H9 (cell line): ENCODE measurements around the gene TMEM266. TPM values are rescaled to one million over a fixed set of nuclear protein-coding genes. Genes with fewer than 3 reads are reported as not detected.

Source experiments
- DNase-seq: peaks from one replicate; pipeline ENCODE4 v3.0.0-alpha.2; 2017
- H2AFZ ChIP-seq: one replicate; pipeline ENCODE4 v1.6.1; 2013; ENCODE audit warnings: mild to moderate bottlenecking, low read length, control low read depth, moderate library complexity
- H2AK5ac ChIP-seq: 2 replicates; pipeline ENCODE4 v1.6.1; 2013; ENCODE audit warnings: low read length, control low read depth, mixed read lengths; ENCODE audit not compliant: insufficient read length
- H2BK120ac ChIP-seq: one replicate; pipeline ENCODE4 v1.6.1; 2013; ENCODE audit warnings: low read depth, mild to moderate bottlenecking, low read length, control low read depth, inconsistent platforms; ENCODE audit not compliant: poor library complexity, severe bottlenecking
- H2BK12ac ChIP-seq: 2 replicates; pipeline ENCODE4 v1.6.1; 2013; ENCODE audit warnings: low read length, control low read depth, mixed read lengths, low read depth; ENCODE audit not compliant: insufficient read length
- H2BK15ac ChIP-seq: 2 replicates; pipeline ENCODE4 v1.6.1; 2013; ENCODE audit warnings: low read depth, low read length, control low read depth
- H2BK20ac ChIP-seq: one replicate; pipeline ENCODE4 v1.6.1; 2013; ENCODE audit warnings: low read depth, mild to moderate bottlenecking, low read length, control low read depth, inconsistent platforms; ENCODE audit not compliant: poor library complexity, severe bottlenecking
- H2BK5ac ChIP-seq: 2 replicates; pipeline ENCODE4 v1.6.1; 2013; ENCODE audit warnings: low read length, control low read depth, mixed read lengths; ENCODE audit not compliant: insufficient read length
- H3K14ac ChIP-seq: 2 replicates; pipeline ENCODE4 v1.6.1; 2013; ENCODE audit warnings: low read length, control low read depth; ENCODE audit not compliant: insufficient read depth
- H3K18ac ChIP-seq: 2 replicates; pipeline ENCODE4 v1.6.1; 2013; ENCODE audit warnings: low read depth, mild to moderate bottlenecking, mixed read lengths, low read length, control low read depth; ENCODE audit not compliant: insufficient read length
- H3K23ac ChIP-seq: 2 replicates; pipeline ENCODE4 v1.6.1; 2013; ENCODE audit warnings: low read length, control low read depth, mixed read lengths, low read depth; ENCODE audit not compliant: insufficient read length
- H3K23me2 ChIP-seq: 2 replicates; pipeline ENCODE4 v1.6.1; 2013; ENCODE audit warnings: low read depth, mild to moderate bottlenecking, mixed read lengths, low read length, control low read depth; ENCODE audit not compliant: insufficient read length, poor library complexity, severe bottlenecking
- H3K27ac ChIP-seq: 2 replicates; pipeline ENCODE4 v1.5.1; 2013; ENCODE audit warnings: low read length, control low read depth, mixed read lengths, low read depth; ENCODE audit not compliant: insufficient read length
- H3K27me3 ChIP-seq: 2 replicates; pipeline ENCODE4 v1.6.1; 2013; ENCODE audit warnings: low read length, control low read depth, inconsistent platforms; ENCODE audit not compliant: insufficient read depth
- H3K4ac ChIP-seq: 2 replicates; pipeline ENCODE4 v1.6.1; 2013; ENCODE audit warnings: low read depth, mild to moderate bottlenecking, control low read depth, inconsistent platforms, low read length, moderate library complexity
- H3K4me1 ChIP-seq: 2 replicates; pipeline ENCODE4 v1.6.1; 2013; ENCODE audit warnings: low read length, control low read depth, inconsistent platforms; ENCODE audit not compliant: insufficient read depth
- H3K4me2 ChIP-seq: 2 replicates; pipeline ENCODE4 v1.6.1; 2013; ENCODE audit warnings: low read length, control low read depth, mixed read lengths; ENCODE audit not compliant: insufficient read length, insufficient read depth
- H3K56ac ChIP-seq: 2 replicates; pipeline ENCODE4 v1.6.1; 2013; ENCODE audit warnings: low read depth, mild to moderate bottlenecking, mixed read lengths, low read length, control low read depth; ENCODE audit not compliant: insufficient read length
- H3K79me1 ChIP-seq: 2 replicates; pipeline ENCODE4 v1.6.1; 2013; ENCODE audit warnings: low read depth, mild to moderate bottlenecking, moderate library complexity, low read length, control low read depth, inconsistent platforms; ENCODE audit not compliant: insufficient read depth, poor library complexity, severe bottlenecking
- H3K79me2 ChIP-seq: 2 replicates; pipeline ENCODE4 v1.6.1; 2013; ENCODE audit warnings: low read length, control low read depth, inconsistent platforms; ENCODE audit not compliant: insufficient read depth
- H3K9ac ChIP-seq: 2 replicates; pipeline ENCODE4 v1.6.1; 2013; ENCODE audit warnings: low read length, control low read depth, mixed read lengths; ENCODE audit not compliant: insufficient read length; ENCODE audit errors: extremely low read depth
- H3K9me3 ChIP-seq: one replicate; pipeline ENCODE4 v1.6.1; 2013; ENCODE audit warnings: low read depth, low read length, inconsistent platforms; ENCODE audit not compliant: control insufficient read depth
- H3T11ph ChIP-seq: one replicate; pipeline ENCODE4 v1.6.1; 2013; ENCODE audit warnings: mild to moderate bottlenecking, low read length, control low read depth, inconsistent platforms
- H4K20me1 ChIP-seq: one replicate; pipeline ENCODE4 v1.6.1; 2013; ENCODE audit not compliant: control insufficient read depth, insufficient read length, insufficient read depth
- H4K5ac ChIP-seq: 2 replicates; pipeline ENCODE4 v1.6.1; 2013; ENCODE audit warnings: low read depth, mild to moderate bottlenecking, mixed read lengths, low read length, control low read depth; ENCODE audit not compliant: insufficient read length
- H4K8ac ChIP-seq: replicated peaks from 2 replicates; pipeline ENCODE4 v1.6.1; 2013; ENCODE audit warnings: low read length, control low read depth, mixed read lengths, low read depth; ENCODE audit not compliant: insufficient read length
- H4K91ac ChIP-seq: 2 replicates; pipeline ENCODE4 v1.6.1; 2013; ENCODE audit warnings: low read depth, mild to moderate bottlenecking, moderate library complexity, mixed read lengths, low read length, control low read depth; ENCODE audit not compliant: insufficient read length
- H3K27ac Mint-ChIP-seq, 3 experiments: 2 replicates in 2 of 3; 3 replicates in 1 of 3; pipeline ENCODE4 v1.8.0; 2020 to 2021; ENCODE audit warnings: mixed read lengths in 3 of 3, mild to moderate bottlenecking in 1 of 3, moderate library complexity in 1 of 3
- H3K27me3 Mint-ChIP-seq: 2 replicates; pipeline ENCODE4 v1.8.0; 2021; ENCODE audit warnings: low read depth, mild to moderate bottlenecking, moderate library complexity, mixed read lengths
- H3K36me3 Mint-ChIP-seq, 3 experiments: 2 replicates in 2 of 3; 3 replicates in 1 of 3; pipeline ENCODE4 v1.8.0; 2020 to 2021; ENCODE audit warnings: low read depth in 3 of 3, mixed read lengths in 3 of 3; ENCODE audit not compliant: insufficient read depth in 1 of 3
- H3K4me1 Mint-ChIP-seq, 2 experiments: 2 replicates each; pipeline ENCODE4 v1.8.0; 2020; ENCODE audit warnings: mixed read lengths in 2 of 2
- H3K4me3 Mint-ChIP-seq, 2 experiments: 2 replicates in 1 of 2; 3 replicates in 1 of 2; pipeline ENCODE4 v1.8.0; 2020 to 2021; ENCODE audit warnings: mild to moderate bottlenecking in 2 of 2, mixed read lengths in 2 of 2, moderate library complexity in 1 of 2
- H3K9me3 Mint-ChIP-seq, 2 experiments: 2 replicates in 1 of 2; 3 replicates in 1 of 2; pipeline ENCODE4 v1.8.0; 2020; ENCODE audit warnings: mild to moderate bottlenecking in 2 of 2, mixed read lengths in 2 of 2, moderate library complexity in 1 of 2
- WGBS: extraction: QIAGEN DNeasy Blood & Tissue Kit; methylation state at CpG from one replicate; pipeline ENCODE4 v1.1.7; 2013; ENCODE audit warnings: missing lambda C conversion rate, low lambda C conversion rate, mixed read lengths; ENCODE audit not compliant: insufficient read length; ENCODE audit errors: extremely low coverage; 5-methylcytosine and 5-hydroxymethylcytosine counted together
- total RNA-seq: library from RNA; stranded (reverse); gene quantifications from 2 replicates; pipeline ENCODE4 v1.2.1, GENCODE V29; 2021
- TF ChIP-seq, protein P1 (sequence below): fragments of 200-600 bp; sonication (generic); conservative IDR thresholded peaks from 3 replicates; pipeline ENCODE4 v1.8.0; 2021; ENCODE audit warnings: antibody characterized with exemption, mild to moderate bottlenecking

TMEM266 gene
- total RNA-seq, 1 experiment from 2014 or later: 0.81 TPM

DNA sequence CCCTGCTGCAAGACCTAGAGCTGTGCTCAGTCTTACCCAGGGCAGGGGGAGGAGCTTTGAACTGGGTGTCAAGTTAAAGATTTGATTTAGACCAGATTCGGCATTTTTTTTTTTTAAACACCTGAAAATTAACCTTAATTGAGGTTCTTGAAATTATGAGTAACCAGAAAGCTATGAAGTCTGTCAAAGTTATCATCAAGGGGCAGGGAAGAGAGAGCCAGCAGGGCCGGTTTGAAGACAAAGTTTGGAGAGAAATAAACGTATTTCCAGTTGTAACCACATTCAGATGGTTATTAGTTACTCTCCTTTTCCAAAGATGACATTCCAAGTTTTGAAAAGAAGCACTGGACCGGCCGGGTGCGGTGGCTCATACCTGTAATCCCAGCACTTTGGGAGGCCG, 12.0 kb downstream of the TMEM266 start:
- Histone ChIP-seq H3K79me2 (no peaks in the 10 kb centered on the region), H3K56ac (no peak overlapping the region), H2BK120ac (no peak overlapping the region), H3K79me1 (no peaks in the 10 kb centered on the region), H3K9me3 (no peaks in the 10 kb centered on the region), H2BK12ac (no peak overlapping the region), H3K18ac (no peak overlapping the region), H2BK20ac (no peak overlapping the region), H4K5ac (no peak overlapping the region), H4K8ac (no peak overlapping the region), H3T11ph (no peak overlapping the region), H3K4ac (no peak overlapping the region), H4K91ac (no peak overlapping the region), H3K23ac (no peak overlapping the region), H2BK5ac (no peak overlapping the region), H2BK15ac (no peak overlapping the region), H3K23me2 (no peaks in the 10 kb centered on the region), H3K27ac (no peak overlapping the region), H3K4me2 (no peak overlapping the region), H3K27me3 (no peaks in the 10 kb centered on the region), H3K9ac (no peak overlapping the region), H4K20me1 (no peaks in the 10 kb centered on the region), H3K4me1 (no peaks in the 10 kb centered on the region; the same call in 1 of the 2 replicates), H2AFZ (no peak overlapping the region), H3K14ac (no peak overlapping the region), H2AK5ac (no peak overlapping the region)
- no CpG with 5 or more reads among the region's 7 CpGs for WGBS
- Mint-ChIP-seq H3K27me3 (no peaks in the 10 kb centered on the region), H3K36me3 (no peaks in the 10 kb centered on the region; a peak in 2 of 7 replicates), H3K4me3 (no peak overlapping the region), H3K4me1 (peaks cover 2 to 4% of the 10 kb centered on the region in 2 experiments; a peak in 2 of 4 replicates), H3K9me3 (no peaks in the 10 kb centered on the region), H3K27ac (no peak overlapping the region)
- no peak for DNase-seq
- TF ChIP-seq, protein P1, sequence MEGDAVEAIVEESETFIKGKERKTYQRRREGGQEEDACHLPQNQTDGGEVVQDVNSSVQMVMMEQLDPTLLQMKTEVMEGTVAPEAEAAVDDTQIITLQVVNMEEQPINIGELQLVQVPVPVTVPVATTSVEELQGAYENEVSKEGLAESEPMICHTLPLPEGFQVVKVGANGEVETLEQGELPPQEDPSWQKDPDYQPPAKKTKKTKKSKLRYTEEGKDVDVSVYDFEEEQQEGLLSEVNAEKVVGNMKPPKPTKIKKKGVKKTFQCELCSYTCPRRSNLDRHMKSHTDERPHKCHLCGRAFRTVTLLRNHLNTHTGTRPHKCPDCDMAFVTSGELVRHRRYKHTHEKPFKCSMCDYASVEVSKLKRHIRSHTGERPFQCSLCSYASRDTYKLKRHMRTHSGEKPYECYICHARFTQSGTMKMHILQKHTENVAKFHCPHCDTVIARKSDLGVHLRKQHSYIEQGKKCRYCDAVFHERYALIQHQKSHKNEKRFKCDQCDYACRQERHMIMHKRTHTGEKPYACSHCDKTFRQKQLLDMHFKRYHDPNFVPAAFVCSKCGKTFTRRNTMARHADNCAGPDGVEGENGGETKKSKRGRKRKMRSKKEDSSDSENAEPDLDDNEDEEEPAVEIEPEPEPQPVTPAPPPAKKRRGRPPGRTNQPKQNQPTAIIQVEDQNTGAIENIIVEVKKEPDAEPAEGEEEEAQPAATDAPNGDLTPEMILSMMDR: no peak
